Tibial nerve (tissue), 3 donors: Measurements from ENCODE around the gene DDX10.

ENCODE experiments used
- CTCF ChIP-seq, 5 experiments: fragments of 200-600 bp in 3 of 5; fragments of 450-650 bp in 2 of 5; sonication (generic) in 3 of 5; IDR thresholded peaks; one replicate each; pipeline ENCODE4 v1.5.1; 2016 to 2019; ENCODE audit warnings: antibody characterized with exemption in 5 of 5, mild to moderate bottlenecking in 3 of 5, moderate library complexity in 2 of 5
- POLR2A ChIP-seq, 2 donors: fragments of 450-650 bp; IDR thresholded peaks; one replicate each; pipeline ENCODE4 v1.6.1; 2017; ENCODE audit warnings: antibody characterized with exemption in 2 of 2, mild to moderate bottlenecking in 2 of 2, moderate library complexity in 2 of 2

GRCh38 chr11:108914981-108915380, 250.1 kb downstream of the DDX10 start:
- no peak for TF ChIP-seq CTCF (IDR thresholded peaks at IDR 0.05)
- no peak for TF ChIP-seq POLR2A (IDR thresholded peaks at IDR 0.05)
